Panc1 (cell line): ENCODE data around the gene MAP3K4.
"Not testable (repeated sequence)": the region's sequence is repeated elsewhere in the genome, so short reads cannot be mapped to it uniquely, and the experiment has no call there.

Experiments used
- POLR2AphosphoS5 ChIP-seq: IDR thresholded peaks from 2 replicates; pipeline ENCODE4 v1.6.1; 2012; ENCODE audit warnings: mild to moderate bottlenecking, low read depth, low read length, moderate library complexity
- TCF7L2 ChIP-seq: IDR thresholded peaks from 2 replicates; pipeline ENCODE4 v1.6.1; 2011; ENCODE audit warnings: mild to moderate bottlenecking, low read depth, low read length, inconsistent platforms
- TF ChIP-seq, protein P1 (sequence below): fragments of 450-650 bp; IDR thresholded peaks from 2 replicates; pipeline ENCODE4 v1.5.1; 2017; ENCODE audit warnings: mild to moderate bottlenecking

DNA sequence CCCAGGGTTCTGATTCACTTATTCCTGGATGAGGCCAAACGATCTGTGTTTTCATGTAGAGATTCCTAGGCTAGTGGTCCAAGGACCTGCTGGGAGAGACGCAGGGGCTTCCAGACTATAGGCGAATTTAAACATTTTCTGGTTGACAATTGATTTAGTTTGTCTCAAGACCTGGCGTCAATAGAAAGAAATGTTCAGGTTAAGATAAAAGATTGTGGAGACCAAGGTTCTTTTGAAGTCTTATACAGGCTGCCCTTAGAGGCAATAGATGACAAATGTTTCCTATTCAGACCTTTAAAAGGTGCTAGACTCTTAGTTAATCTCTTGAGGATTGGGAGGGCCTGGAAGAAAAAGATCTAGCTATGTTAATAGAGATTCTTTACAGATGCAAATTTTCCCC, 15.6 kb upstream of the MAP3K4 start:
- not testable (repeated sequence) for TF ChIP-seq TCF7L2, POLR2AphosphoS5
- TF ChIP-seq, protein P1, sequence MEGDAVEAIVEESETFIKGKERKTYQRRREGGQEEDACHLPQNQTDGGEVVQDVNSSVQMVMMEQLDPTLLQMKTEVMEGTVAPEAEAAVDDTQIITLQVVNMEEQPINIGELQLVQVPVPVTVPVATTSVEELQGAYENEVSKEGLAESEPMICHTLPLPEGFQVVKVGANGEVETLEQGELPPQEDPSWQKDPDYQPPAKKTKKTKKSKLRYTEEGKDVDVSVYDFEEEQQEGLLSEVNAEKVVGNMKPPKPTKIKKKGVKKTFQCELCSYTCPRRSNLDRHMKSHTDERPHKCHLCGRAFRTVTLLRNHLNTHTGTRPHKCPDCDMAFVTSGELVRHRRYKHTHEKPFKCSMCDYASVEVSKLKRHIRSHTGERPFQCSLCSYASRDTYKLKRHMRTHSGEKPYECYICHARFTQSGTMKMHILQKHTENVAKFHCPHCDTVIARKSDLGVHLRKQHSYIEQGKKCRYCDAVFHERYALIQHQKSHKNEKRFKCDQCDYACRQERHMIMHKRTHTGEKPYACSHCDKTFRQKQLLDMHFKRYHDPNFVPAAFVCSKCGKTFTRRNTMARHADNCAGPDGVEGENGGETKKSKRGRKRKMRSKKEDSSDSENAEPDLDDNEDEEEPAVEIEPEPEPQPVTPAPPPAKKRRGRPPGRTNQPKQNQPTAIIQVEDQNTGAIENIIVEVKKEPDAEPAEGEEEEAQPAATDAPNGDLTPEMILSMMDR = not testable (repeated sequence)
